Renal cortical epithelial cell (primary cell): ENCODE results near the gene ZNHIT1. TPM values are rescaled to one million over a fixed set of nuclear protein-coding genes. Genes with fewer than 3 reads are reported as not detected.
"Not testable (repeated sequence)": the region's sequence is repeated elsewhere in the genome, so short reads cannot be mapped to it uniquely, and the experiment has no call there.

ENCODE experiments used
- DNase-seq: peaks from one replicate; pipeline ENCODE4 v3.0.0-alpha.2; 2011; ENCODE audit warnings: low read depth
- total RNA-seq: library from RNA; depleted of rRNA; stranded (reverse); fragments of >200 nt; gene quantifications from 2 replicates; pipeline ENCODE4 v1.2.3, GENCODE V29; 2014

ZNHIT1 gene
- total RNA-seq, 1 donor from 2014 or later, result 51.5 TPM

DNA sequence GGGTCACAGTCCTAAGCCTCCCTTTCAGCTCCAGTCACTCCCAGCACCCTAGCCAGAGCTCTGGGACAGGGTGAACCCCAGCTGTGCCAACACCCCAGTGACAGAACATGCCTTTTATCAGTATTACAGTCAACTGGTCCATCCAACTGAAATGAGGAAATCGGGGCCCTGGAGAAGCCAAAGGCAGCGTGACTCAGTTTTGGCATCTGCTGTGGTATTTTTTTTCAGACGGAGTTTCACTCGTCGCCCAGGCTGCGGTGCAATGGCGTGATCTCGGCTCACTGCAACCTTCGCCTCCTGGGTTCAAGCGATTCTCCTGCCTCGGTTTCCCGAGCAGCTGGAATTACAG lies 23.0 kb downstream of the ZNHIT1 start:
- DNase-seq, result no peak

DNA sequence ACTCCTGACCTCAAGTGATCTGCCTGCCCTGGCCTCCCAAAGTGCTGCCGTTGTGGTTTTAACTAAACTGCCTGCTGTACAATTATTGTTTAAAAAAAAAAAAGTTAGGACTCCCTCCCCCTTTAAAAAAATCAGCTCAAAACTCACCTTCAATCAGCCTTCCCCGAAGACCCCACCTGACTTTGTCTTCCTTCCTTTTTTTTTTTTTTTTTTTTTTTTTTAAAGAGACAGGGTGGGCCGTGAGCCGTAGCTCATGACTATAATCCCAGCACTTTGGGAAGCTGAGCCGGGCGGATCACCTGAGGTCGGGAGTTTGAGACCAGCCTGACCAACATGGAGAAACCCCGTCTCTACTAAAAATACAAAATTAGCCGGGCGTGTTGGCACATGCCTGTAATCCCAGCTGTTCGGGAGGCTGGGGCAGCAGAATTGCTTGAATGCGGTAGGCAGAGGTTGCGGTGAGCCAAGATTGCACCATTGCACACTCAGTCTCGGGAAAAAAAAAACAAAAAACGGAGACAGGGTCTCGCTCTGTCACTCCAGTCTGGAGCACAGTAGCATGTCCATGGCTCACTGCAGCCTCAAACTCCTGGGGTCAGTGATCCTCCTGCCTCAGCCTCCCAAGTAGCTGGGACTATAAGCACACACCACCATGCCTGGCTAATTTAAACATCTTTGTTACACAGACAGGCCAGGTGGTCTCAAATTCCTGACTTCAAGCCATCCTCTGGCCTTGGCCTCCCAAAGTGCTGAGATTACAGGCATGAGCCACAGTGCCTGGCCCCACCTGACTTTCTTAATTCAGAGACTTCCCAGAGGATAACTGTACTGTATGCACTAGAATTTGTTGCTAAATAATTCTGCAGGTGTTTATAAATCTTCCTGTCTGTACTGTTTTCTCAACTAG lies 23.7 kb downstream of the ZNHIT1 start:
- no peak for DNase-seq

DNA sequence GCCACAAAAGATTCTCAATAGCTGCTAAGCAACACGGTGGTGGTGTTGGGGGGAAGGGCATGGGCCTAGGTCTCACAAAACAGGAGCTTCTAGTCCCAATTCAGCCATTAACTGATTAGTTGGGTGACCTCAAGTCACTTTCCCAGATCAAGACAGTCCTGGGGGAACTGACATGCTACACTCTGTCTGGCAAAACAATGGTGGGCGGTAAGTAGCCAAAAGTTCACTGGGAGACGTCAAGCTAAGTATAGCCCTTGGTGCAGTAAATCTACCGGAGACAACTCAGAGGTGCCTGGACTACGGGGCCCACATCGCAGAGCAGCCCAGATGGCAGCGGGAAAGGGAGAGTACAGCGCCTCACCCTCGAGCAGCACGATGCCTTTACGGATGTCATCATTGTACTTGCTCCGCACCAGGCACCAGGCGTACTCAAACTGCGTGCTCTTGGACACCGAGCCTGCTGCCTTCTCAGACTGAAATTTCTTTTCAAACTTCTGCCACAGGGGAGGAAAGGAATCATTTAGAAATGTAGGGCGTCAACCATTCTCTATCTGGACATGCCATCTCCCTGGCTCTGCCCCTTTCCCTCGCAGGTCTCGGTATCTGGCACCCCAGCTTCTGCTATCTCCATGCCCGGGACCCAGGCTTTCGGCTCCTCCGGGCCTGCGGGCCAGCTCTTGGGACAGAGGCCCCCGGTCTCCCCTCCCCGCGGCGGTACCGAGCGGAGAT lies 25.8 kb downstream of the ZNHIT1 start:
- DNase-seq, result peak; percentile 8

DNA sequence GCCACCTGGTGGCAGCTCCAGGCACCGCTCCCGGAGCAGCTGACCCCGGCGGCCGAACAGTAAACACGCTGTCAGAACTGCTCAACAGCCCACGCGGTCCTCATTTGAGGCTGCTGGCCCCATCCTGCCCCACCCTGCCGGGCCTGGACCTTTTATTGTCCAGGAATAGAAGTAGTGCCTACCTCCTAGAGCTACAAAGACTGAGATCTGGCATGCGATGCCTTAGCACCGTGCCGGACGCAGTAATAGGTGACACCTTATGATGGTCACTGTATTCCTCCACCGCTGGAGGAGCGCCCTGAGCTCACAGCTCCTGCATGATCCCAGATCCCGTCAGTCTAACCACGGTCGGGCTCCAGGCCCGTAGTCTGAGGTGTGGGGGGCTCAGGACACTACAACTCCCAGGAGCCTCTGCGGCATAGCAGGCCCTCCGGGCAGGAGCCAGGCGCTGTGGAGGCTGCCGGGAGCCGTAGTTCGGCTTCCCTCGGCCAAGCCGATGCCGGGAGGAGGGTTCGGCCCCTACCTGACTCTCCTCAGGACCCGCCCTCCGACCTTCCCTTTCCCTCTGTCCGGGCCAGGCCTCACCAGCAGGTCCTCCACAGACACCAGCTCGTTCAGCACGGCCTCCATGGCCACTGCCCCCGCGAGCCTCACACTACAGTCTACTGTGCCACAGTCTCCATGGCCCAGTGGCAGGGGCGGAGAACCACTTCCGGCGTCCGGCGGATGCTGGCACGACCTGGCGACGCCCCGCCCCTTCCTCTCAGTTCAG lies 26.6 kb downstream of the ZNHIT1 start, which contains the start of gene FIS1:
Gene FIS1, minus strand, starts transcription at position 707 of the 772 bp plus-strand sequence. Its CDS starts 77 bp downstream, at position 630.
- DNase-seq, result peak; percentile 74

GRCh38 chr7:101245147-101245668 lies 27.2 kb downstream of the ZNHIT1 start:
- DNase-seq, result no peak

- no peak for DNase-seq
Measured at GRCh38 chr7:101248276-101248675, 30.3 kb downstream of the ZNHIT1 start.

GRCh38 chr7:101250324-101250723 lies 32.4 kb downstream of the ZNHIT1 start:
- DNase-seq, result no peak

DNA sequence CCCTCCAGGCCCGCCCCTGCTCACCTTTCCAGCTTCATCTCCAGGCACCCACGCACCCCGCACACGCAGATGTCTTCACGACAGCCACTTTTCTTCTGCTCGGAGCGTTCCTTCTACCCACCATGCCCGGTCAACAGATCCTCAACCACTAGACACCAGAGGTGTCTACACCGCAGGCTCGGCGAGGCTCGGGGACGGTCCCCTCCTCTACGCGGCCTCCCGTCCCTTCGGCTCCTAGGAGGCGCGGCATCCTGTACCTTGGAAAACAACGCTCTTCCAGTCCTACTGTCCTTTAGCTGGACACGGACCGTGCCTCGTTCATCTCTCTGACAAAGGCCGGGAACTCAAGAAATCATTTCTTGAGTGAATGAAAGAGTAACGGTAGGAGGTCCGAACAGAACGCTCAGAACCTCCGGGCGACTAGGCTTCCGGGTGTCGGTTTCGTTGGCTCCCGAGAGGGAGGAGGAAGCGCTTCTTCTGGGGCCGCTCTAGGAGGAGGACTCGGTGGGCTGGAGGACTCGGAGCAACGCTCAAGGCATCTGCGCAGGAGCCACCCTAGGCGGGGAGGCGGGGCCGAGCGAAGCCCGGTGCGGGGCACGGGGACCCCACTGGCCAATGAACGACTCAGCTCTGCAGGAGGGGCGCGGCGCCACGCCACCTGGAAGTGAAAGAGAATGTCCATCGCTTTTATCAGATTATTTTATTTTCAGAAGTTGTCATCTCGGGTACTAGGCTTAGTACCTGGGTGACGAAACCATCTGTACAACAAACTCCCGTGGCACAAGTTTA lies 34.1 kb downstream of the ZNHIT1 start:
- peak; percentile 94 for DNase-seq

- DNase-seq, result not testable (repeated sequence)
Measured at GRCh38 chr7:101253199-101253598, 35.2 kb downstream of the ZNHIT1 start.

DNA sequence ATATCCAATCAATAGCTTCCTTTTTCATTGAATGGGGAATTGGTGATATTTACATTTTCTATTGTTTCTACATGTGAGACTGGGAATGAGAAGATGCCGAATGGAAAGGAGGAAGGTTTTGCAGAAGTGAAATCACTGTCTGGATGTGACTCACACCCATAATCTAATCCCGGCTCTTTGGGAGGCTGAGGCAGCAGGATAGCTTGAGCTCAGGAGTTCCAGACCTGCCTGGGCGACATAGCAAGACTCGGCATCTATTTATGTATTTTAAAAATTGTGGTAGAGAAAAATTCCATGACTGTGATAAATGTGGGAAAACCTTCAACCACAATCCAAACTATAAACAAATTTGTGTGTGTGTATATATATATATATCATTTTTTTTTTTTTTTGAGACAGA lies 37.8 kb downstream of the ZNHIT1 start:
- no peak for DNase-seq

- DNase-seq, result no peak
Measured at GRCh38 chr7:101258243-101258731, 40.3 kb downstream of the ZNHIT1 start.

DNA sequence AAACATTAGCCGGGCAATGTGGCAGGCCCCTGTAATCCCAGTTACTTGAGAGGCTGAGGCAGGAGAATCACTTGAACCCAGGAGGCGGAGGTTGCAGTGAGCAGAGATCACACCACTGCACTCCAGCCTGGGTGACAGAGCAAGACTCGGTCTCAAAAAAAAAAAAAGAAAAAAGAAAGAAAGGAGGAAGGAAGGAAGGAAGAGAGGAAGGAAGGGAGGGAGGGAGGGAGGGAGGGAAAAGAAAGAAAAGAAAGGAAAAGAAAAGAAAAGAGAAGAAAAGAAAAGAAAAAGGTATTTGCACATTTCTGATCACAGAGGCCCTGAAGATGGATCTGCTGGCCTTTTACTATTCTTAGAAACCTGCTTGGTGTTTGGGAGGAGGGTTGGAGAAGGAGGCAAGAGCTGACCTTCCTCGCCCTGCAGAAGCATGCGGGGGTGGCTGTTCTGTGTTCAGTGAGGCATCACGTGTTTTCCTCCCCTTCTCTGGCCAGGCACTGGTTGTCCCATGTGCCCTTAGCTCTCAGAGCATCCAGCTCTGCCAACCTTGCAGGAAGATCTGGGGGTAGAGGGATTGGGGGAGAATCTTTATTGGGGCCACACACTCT lies 46.2 kb downstream of the ZNHIT1 start:
- peak; percentile 68 for DNase-seq

GRCh38 chr7:101265622-101266516 lies 47.9 kb downstream of the ZNHIT1 start:
- no peak for DNase-seq

DNA sequence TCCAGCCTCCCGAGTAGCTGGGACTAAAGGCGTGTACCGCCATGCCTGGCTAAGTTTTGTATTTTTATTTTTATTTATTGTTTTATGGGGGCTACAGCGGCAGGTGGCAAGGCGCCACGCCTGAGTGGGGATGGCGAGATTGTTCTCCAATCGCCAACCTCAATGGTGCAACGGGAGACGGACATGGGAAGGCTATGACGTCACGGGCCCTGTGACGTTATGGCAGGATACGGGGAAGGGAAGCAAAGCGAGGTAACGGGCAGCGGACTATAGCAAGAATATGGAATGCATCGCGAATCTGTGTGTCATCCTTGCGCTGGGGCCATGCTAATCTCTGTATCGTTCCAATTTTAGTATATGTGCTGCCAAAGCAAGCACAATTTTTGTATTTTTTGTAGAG lies 51.7 kb downstream of the ZNHIT1 start:
- DNase-seq, result no peak

- no peak for DNase-seq
Measured at GRCh38 chr7:101271021-101271420, 53.1 kb downstream of the ZNHIT1 start.

DNA sequence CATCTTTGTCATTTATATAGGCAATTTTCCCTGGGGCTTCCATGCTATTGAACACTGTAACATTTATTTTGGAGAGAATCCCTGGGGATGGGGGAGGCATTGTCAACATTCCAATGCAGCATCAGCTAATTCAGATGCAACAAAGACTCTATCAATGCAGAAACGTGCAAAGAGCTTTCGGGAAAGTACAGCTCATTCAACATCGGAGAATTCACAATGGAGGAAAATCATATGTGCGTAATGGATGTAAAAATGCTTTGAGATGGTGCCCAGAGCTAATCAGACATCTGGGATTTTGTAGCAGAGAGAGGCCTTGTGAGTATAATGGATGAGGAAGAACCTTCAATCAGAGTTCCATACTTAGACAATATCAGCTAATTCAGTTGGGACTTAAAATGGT lies 55.2 kb downstream of the ZNHIT1 start:
- no peak for DNase-seq
